Stimulated activated CD4-positive, alpha-beta T cell treated with anti-CD3 and anti-CD28 coated beads, Interleukin-15, amount 100 ng/mL, for 24 hours (primary cell): ENCODE data around the gene MED20.

ENCODE experiments used
- DNase-seq: peaks from one replicate; pipeline ENCODE4 v3.0.0-alpha.2; 2020

MED20 gene

GRCh38 chr6:41940759-41941279 is 19.9 kb upstream of the MED20 start:
- peak; percentile 77 for DNase-seq

- DNase-seq = peak; percentile 77
These were observed 19.2 kb upstream of the MED20 start for GRCh38 chr6:41939848-41940758.

DNA sequence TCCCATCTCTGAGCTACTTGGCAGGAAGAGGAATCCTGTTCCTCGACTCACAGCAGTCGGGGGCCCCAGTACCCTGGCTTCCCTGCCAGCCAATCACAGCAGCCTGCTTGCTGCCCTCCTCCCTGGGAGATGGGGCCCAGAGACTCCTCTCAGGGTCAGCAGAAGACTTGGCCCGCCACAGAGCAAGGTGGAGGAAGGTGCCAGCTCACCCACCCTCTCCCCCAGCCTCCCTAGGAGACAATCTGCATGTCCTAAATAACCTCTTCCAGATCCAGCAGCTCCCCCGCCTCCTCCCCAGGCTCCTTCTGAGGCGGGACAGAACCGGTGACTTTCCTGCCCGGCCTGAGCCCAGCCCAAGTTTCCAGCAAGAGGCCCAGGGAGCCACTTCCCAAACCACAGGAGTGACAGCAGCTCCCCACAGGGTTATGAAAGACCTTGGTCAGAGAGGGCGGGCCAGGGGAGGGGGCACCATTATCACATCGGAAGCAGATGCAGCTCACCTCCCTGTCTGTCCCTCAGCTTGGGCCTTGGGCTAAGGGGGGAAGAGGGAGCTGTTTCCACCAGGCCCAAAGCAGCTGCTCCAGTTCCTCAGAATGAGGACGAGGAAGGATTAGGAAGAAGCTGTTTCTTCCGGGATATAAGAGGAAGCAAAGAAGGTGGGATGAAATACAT is 18.4 kb upstream of the MED20 start:
- DNase-seq = peak; percentile 74

- no peak for DNase-seq
These were observed 17.7 kb upstream of the MED20 start for GRCh38 chr6:41938590-41939175.

DNA sequence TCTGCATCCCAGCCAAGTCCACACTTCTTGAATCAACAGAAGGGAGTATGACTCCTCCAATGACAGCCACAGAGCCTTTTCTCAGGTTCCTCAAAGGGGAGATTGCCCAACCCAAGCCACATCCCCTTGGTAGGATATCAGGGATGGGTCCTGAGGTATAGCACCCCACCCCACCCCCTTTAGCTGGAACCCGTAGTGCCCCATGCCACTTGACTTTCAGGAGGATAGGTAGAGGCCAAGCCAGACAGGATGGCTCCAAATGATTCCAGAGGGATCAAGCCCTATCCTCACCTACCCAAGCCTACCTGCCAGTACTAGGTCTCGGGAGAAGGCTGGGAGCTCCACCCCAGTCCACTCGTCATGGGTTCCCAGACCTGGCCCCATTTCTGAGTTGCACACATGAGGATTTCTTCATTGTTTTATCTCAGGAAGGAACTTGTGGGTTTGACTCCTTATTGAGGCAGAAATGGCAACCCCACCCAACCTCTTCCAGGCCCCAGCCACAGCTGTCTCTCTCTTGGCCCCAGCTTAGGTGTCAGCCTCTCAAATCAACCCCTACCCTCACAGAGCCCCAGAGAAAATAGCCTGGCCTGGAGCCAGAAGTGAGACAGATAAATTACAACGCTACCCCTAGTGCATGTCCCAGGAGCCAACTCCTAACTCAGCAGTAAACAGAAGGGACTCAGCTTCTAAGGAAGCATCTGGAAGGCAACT is 17.1 kb upstream of the MED20 start:
- DNase-seq = peak; percentile 40

- no peak for DNase-seq
These were observed 16.5 kb upstream of the MED20 start for GRCh38 chr6:41937472-41937860.

DNA sequence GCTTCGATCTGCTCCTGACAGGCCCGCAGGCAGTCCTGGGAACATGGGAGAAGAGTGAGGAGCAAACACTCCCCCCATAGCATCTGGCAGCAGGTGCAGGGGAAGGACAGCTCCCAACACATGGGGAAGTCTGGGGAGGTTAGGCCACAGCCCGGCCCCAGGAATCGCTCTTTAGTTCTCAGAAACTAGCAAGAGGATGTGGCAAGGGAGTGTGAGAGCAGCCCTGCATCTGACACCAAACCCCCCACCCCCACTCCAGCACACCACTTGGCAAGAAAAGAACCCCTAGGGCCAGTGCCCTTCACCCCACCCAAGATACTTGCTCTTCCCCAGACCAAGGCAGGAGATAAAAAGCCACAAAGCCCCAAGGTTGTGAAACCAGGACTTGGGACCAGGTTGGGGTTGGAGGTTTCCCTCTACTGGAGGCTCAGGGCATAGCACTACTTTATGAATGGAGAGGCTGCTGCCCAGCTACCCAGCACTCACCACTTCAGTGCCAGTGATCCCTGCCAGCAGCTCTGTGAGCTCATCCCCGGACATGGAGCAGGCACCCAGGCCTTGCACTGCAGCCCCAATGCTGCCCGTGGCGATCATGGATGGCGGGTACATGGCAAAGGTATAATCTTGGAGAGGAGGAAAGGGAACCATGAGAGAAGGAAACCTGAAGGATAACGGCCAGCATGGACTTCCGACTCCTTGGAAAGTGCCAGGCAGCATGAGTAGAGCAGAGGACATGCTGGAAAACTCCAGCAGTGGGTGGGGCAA is 15.3 kb upstream of the MED20 start:
- peak; percentile 82 for DNase-seq

DNA sequence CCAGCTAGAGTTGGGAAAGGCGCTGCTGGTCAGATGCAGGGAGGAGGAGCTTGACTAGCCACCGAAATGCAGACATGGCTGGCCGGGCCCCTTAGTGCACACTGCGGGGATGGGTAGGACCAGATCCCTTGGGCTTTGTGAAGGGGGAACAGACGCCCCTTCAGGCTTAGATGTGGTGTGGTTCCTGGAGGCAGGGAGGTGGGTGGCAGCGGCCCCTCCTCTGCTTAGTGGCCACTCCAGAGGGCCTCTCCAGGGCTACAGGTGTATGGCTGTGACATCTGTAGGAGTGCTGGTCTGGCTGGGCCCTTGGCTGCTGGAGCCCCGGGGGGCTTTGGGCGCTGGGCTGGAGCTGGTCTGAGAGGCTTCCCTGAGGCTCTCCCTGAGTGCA is 14.7 kb upstream of the MED20 start:
- peak; percentile 24 for DNase-seq

DNA sequence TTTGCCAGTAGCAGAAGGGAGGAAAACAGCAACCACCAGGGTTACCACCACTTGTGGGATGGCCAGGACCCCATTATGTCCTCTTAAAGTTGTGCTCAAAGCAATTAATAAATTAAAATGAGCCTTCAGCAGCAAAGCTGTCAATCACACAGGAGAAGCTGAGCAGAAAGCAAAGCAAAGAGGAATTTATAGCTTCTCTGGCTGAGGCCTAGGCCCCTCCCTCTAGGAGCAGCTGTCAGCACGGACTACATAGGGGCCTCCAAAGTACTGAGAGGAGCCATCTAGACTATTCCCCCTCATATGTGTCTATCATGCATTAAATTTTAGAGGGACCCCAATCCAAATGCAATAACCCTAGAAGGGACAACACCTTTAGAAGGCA is 14.2 kb upstream of the MED20 start:
- no peak for DNase-seq

- no peak for DNase-seq
These were observed 13.6 kb upstream of the MED20 start for GRCh38 chr6:41934278-41935192.

- no peak for DNase-seq
These were observed 11.4 kb upstream of the MED20 start for GRCh38 chr6:41932378-41932777.

GRCh38 chr6:41931792-41932191 is 10.9 kb upstream of the MED20 start:
- DNase-seq = no peak

DNA sequence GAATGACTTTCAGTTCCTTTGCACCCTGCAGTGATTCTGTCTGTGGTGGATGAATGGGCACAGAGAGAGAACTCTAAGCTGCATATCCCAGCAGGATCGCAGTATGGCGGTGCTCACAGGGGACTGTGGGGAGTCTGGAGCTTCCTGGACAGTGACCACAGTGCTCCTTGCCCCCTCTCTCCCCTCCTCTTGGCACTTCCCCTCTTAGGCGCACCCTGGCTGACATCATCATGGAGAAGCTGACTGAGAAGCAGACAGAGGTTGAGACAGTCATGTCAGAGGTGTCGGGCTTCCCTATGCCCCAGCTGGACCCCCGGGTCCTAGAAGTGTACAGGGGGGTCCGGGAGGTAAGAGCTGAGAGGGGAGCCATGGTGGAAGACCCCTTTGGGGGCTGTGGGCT is 9.0 kb upstream of the MED20 start:
- no peak for DNase-seq

DNA sequence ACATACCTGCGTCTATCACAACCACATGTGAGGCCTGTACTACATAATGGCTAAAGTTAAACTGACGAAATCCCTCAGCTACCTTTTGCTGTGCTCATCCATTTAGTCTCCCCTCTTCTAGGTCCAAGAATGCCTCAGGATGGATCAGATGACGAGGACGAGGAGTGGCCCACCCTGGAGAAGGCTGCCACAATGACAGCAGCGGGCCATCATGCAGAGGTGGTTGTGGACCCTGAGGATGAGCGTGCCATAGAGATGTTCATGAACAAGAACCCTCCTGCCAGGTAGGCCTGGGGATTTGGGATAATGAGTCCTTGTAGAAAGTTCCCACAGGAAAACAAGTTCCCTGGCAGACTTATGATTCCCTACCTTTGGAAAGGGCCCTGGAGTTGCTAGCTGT is 6.3 kb upstream of the MED20 start:
- DNase-seq = no peak

- DNase-seq = no peak
These were observed 1.2 kb upstream of the MED20 start for GRCh38 chr6:41922154-41922553.

DNA sequence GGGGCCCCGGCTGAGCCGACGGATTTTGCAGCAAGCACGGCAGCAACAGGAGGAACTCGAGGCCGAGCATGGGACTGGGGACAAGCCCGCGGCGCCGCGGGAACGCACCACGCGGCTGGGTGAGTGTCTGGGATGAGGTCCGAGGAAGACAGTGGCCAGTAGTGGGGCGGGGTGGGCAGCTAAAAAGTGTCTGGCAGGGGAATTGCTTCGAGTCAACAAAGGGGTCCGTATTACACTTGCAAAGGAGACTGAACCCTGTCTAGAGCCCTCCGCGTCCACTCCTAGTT is 716 bp upstream of the MED20 start:
- DNase-seq = no peak

- peak; percentile 32 for DNase-seq
These were observed 3.4 kb downstream of the MED20 start for GRCh38 chr6:41917528-41917927.

GRCh38 chr6:41914869-41915530 is 5.9 kb downstream of the MED20 start:
- no peak for DNase-seq

GRCh38 chr6:41914343-41914742 is 6.6 kb downstream of the MED20 start:
- DNase-seq = no peak

DNA sequence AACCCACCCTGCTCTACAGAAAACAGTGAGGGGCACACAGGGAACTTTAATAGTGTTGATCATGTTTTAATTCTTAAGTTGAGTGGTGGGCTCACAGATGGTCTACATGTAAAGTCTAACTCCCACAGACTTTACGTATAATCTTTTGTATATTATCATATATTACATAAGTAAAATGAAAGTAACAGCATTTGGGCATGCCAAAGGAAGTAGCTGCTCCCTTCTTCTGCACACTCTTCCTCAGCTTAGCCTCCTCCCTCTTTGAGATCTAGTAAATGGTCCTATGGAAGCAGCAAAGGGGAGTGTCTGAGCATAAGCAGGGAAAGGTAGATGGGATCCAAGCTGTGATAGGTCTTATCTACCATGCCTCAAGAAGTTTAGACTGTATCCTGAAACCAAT is 11.2 kb downstream of the MED20 start:
- DNase-seq = no peak
